ENCODE measurements around the gene PRRC2B. TPM values are rescaled to one million over a fixed set of nuclear protein-coding genes. Genes with fewer than 3 reads are reported as not detected.

The PRRC2B gene
- total and polyA plus RNA-seq, 2 of the 13 experiments (the other 11 are each of a cell fraction or from before 2014, with no cell fraction given) = 20.8 to 37.4 TPM

GRCh38 chr9:131545003-131545785 lies 151.3 kb downstream of the PRRC2B start, which contains the start of gene PRRT1B (continued):
- TF ChIP-seq ZNF136 (CRISPR knock-in tag; IDR thresholded peaks at IDR 0.05; ENCODE audit: low read depth) = no peak
- no peak for TF ChIP-seq SRSF4 (IDR thresholded peaks at IDR 0.05; ENCODE audit: low read depth, low read length, poor library complexity, severe bottlenecking)
- TF ChIP-seq SIX1 (CRISPR knock-in tag; IDR thresholded peaks at IDR 0.05; ENCODE audit: borderline replicate concordance) = peak; percentile 96
- no peak for TF ChIP-seq JARID2 (CRISPR knock-in tag; IDR thresholded peaks at IDR 0.05; ENCODE audit: insufficient replicate concordance)
- 0 out of 2 replicates have a peak, but pooled peaks have one; percentile 23 for TF ChIP-seq ZNF792 (CRISPR knock-in tag; IDR thresholded peaks at IDR 0.05)
- TF ChIP-seq ARID3A (IDR thresholded peaks at IDR 0.05; ENCODE audit: low read depth, low read length) = no peak
- no peak for TF ChIP-seq RNF219 (CRISPR knock-in tag; IDR thresholded peaks at IDR 0.05)
- no peak for TF ChIP-seq AGO1 (IDR thresholded peaks at IDR 0.05; ENCODE audit: low read depth, low read length, poor library complexity, severe bottlenecking)
- peak; percentile 55; the same call in 1 of the 2 replicates for TF ChIP-seq AHDC1 (CRISPR knock-in tag; IDR thresholded peaks at IDR 0.05; ENCODE audit: borderline replicate concordance)
- TF ChIP-seq ZNF512B (CRISPR knock-in tag; IDR thresholded peaks at IDR 0.05; ENCODE audit: borderline replicate concordance) = no peak
- no peak for TF ChIP-seq MAZ (IDR thresholded peaks at IDR 0.05; ENCODE audit: borderline replicate concordance, low read depth, low read length)
- TF ChIP-seq MAZ (CRISPR knock-in tag; IDR thresholded peaks at IDR 0.05; ENCODE audit: low read depth) = no peak
- TF ChIP-seq ZNF101 (CRISPR knock-in tag; IDR thresholded peaks at IDR 0.05; ENCODE audit: borderline replicate concordance, low read depth) = no peak
- no peak for TF ChIP-seq ZMAT5 (CRISPR knock-in tag; IDR thresholded peaks at IDR 0.05; ENCODE audit: borderline replicate concordance, low read depth)
